HEK293T (cell line): Measurements from ENCODE around the gene KLB.

Source experiments
- BHLHE40 ChIP-seq: fragments of 450-650 bp; IDR thresholded peaks from 2 replicates; pipeline ENCODE4 v1.6.1; 2016; ENCODE audit warnings: mild to moderate bottlenecking, moderate library complexity, borderline replicate concordance
- ELF4 ChIP-seq: fragments of 450-650 bp; IDR thresholded peaks from 2 replicates; pipeline ENCODE4 v1.6.1; 2017; ENCODE audit warnings: antibody characterized with exemption
- L3MBTL2 ChIP-seq: fragments of 450-650 bp; conservative IDR thresholded peaks from 2 replicates; pipeline ENCODE4 v1.6.1; 2016; ENCODE audit warnings: mild to moderate bottlenecking
- NFRKB ChIP-seq: fragments of 450-650 bp; IDR thresholded peaks from 2 replicates; pipeline ENCODE4 v1.6.1; 2016; ENCODE audit warnings: mild to moderate bottlenecking, moderate library complexity
- SP1 ChIP-seq: fragments of 450-650 bp; IDR thresholded peaks from 2 replicates; pipeline ENCODE4 v1.6.1; 2017
- SUZ12 ChIP-seq: fragments of 450-650 bp; IDR thresholded peaks from 2 replicates; pipeline ENCODE4 v1.6.1; 2016; ENCODE audit warnings: mild to moderate bottlenecking
- ZNF384 ChIP-seq: fragments of 450-650 bp; IDR thresholded peaks from 2 replicates; pipeline ENCODE4 v1.6.1; 2016

- TF ChIP-seq NFRKB (no peak), L3MBTL2 (no peak), ZNF384 (no peak), ELF4 (no peak), SUZ12 (no peak), SP1 (no peak), BHLHE40 (no peak)
Observed at GRCh38 chr4:39446842-39447573, 40.3 kb downstream of the KLB start.
